Activated CD8-positive, alpha-beta memory T cell treated with anti-CD3 and anti-CD28 coated beads for 48 hours (primary cell): Measurements from ENCODE around the gene APPL2.
"Not testable (repeated sequence)": the region's sequence is repeated elsewhere in the genome, so short reads cannot be mapped to it uniquely, and the experiment has no call there.

Source experiments
- DNase-seq, 3 experiments: peaks; one replicate each; pipeline ENCODE4 v3.0.0-alpha.2; 2020; ENCODE audit warnings: low read depth in 2 of 3, low spot score in 2 of 3

The APPL2 gene

GRCh38 chr12:105256431-105256830 lies 20.5 kb upstream of the APPL2 start:
- not testable (repeated sequence) for DNase-seq

GRCh38 chr12:105256011-105256410 lies 20.0 kb upstream of the APPL2 start:
- DNase-seq, result no peak

GRCh38 chr12:105253866-105254513 lies 18.0 kb upstream of the APPL2 start:
- no peak for DNase-seq

DNA sequence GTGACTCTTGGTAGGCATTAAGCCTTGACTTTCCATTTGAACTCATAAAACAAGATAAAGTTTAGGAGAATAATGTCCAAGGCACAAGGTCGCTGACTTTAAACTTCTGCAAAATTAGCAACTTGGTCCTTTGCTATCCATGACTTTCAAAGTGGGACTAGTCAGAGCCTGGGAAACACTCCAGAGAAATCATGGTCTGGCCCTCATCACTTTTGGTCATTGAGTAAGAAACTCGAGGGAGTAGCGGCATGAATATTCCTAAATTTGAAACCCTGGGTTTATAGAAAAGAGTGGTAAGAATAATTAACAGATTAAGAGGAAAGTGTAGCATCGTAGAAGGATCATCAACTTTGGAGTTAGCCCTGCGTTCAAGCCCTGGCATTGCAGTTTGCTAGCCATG lies 16.9 kb upstream of the APPL2 start:
- DNase-seq, result no peak

GRCh38 chr12:105245776-105246427 lies 9.9 kb upstream of the APPL2 start:
- DNase-seq, result not testable (repeated sequence)

DNA sequence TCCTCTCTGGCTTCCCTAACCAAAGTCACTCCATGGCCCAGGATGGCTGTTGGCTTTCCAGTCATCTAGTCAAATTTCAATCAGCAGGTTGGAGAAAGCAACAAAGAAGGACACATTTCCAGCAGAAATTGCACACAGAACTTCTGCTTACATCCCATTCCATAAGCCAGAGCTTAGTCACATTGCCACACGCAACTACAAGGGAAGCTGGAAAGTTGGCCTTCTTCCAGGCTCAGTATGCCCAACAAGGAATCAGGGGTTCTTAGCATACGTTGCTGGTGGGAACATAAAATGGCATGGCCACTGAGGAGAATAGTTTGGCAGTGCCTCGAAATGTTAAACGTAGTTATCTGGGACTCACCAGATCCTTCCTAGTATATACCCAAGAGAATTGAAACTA lies 9.3 kb upstream of the APPL2 start:
- DNase-seq, result no peak

DNA sequence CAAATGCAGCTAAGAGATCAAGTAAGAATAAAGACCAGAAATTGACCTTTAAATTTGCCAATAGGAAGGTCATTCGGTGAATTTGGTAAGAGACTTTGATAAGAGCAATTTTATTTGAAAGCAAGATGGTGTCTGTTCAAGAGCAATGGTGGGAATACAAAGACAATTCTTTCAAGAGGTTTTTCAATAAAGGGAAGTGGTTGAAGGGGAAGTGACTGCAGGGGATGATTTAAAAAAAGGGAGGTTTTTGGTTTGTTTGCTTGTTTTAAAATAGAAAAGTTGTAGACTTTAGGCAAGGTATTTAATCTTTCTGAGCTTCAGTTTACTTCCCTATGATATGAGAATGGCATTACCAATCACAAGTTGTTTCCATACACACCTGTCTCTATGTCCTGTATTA lies 4.3 kb upstream of the APPL2 start:
- no peak for DNase-seq

DNA sequence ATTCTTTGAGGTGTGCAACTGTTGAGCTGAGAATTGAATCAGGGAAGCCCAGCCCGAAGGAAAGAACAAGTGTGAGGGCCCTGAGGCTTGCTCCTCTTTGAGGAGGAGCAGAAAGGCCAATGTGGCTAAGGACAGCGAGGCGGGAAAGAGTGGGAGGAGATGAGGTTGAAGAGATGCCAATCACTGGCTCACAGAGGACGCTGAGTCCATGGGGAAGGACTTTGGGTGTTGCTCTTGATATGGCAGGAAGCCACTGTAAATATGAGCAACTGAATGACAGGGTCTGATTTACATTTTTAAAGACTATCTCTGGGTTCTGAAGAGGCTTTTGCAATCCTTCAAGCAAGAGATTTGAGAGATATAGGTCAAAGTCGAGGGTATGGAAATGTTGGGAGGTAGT lies 3.3 kb upstream of the APPL2 start:
- DNase-seq, result no peak

GRCh38 chr12:105237666-105238065 lies 1.7 kb upstream of the APPL2 start:
- DNase-seq, result no peak

DNA sequence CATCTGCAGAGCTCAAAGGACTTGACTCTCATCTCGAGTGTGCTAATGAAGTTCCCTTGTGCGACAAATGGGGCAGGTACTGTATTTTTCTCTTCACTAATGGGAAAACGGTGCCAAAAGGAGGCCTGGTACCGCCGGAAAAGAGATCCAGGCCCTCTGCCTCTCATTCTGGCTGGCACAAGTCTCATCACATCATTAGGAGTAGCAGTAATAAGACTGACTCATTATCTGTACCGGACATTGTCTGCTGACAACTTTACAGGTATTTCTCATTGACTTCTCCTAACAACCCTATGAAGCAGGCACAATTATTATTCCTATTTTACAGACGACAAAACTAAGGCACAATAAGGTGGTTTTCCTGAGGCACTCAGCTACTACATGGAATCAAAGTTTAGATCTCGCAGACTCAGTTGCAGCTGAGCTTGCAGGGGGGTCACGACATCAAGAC lies 668 bp downstream of the APPL2 start:
- DNase-seq, result no peak

DNA sequence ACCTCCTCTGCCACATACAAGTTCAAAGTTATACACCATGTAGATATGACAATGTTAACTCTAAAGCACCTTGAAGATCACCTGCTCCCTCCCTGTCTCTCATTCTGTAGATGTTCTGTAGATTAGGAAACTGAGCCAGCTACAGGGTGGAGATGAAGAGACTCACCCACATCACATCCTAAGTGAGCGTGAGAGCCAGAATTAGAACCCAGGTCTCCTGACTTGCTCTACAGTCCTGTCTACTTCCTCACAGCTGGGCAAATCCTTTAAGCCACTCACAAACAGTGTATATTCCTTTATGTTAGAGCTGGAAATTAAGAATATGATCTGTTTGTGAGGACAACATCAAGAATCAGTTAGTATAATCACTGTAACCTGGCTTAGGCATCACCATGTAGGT lies 1.8 kb downstream of the APPL2 start:
- DNase-seq, result no peak

DNA sequence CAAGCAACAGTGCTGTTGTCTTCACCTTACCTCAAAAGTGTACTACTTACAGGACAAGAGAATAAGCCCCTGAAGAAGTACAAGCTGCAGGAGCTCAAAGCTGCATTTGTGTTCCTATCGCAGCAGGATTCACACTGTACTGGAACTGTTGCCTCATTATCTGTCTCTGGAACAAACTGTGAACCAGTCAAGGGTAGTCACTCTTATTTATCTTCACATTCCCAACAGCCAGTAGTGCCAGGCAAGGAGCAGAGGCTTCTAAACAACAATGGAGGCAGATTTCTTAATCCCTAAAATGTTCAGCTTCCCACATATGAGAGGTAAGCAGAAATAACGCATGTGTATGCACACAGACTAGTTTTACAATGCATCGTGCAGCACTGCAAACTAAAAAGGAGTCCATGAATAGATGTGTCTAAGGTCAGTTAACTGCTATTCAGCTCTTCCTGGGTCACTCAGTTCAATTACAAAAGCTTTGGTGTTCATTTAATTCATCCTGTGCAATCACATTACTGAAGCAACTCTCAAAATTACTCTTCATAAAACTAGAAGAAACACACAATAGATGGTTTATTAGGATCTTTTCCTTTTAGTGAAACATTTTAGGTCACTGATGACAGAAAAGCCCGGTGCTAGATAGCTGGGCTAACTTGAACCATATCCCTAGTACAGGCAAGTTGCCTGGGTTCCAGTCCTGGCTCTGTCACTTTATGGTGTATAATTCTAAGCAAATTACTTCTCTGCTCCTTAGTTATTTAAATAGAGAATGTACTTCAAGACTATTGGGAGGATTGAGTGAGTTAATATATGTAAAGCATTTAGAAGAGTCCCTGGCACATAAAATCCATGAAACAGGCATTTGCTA lies 2.7 kb downstream of the APPL2 start:
- no peak for DNase-seq

- no peak for DNase-seq
Observed at GRCh38 chr12:105231396-105231795, 4.6 kb downstream of the APPL2 start.

DNA sequence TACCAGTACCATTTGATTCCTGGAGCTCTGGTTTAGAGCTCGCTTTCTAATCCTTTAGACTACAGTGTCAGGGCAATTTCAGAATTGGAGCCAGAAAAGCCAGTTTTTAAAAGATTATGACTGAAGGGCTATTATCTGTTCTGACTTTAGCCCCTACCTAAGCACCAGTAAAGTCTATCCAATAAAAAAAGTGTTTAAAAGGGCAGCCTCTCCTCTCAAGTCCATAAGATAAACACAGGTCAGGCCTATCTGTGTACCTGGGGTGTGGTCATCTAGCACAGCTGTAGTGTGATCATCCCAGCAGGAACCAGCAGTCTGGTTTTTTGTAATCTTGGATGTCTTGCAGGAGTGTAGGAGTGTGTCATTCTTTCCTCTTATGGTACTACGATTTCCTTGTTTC lies 6.6 kb downstream of the APPL2 start:
- DNase-seq, result no peak

DNA sequence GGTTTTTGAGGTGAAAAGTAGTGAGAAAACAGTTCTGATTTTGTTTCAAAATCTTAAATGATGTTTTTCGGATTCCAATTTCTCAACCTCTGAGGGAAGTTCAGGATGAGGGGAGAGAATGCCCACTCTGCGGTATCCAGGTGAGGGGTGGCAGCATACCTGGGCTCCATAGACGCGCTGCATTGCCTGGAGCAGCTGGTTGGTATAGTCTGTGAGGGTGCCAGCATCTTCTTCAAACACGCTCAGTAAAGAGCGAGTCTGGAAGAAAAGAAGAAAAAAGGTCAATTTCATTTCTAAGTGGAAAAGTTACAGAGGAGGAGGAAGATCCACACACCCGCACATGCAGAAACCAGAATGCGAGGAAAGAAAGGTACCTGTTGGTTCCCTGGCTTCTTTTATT lies 7.0 kb downstream of the APPL2 start:
- DNase-seq, result no peak

DNA sequence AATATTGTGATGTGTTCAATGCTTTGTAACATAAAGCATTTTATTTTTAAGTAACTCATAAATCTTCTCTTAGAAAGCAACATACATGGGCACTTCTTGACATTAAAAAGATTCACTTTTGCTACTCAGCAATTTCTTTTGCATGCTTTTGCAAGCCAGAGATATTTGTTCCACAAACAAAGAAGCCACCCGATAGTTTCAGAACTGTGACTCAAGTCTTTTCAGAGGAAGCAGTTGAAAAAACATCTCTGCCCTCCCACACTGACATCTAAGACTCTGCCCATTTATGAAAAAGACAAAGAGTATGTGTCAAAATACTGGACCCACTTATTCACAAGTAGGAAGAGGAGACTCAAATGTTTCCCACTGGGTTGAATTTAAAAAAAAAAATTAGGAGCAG lies 7.5 kb downstream of the APPL2 start:
- DNase-seq, result no peak

GRCh38 chr12:105227879-105228278 lies 8.1 kb downstream of the APPL2 start:
- no peak for DNase-seq

- no peak for DNase-seq
Observed at GRCh38 chr12:105226219-105226618, 9.8 kb downstream of the APPL2 start.

- DNase-seq, result no peak
Observed at GRCh38 chr12:105225505-105226015, 10.4 kb downstream of the APPL2 start.

- no peak for DNase-seq
Observed at GRCh38 chr12:105224399-105224798, 11.6 kb downstream of the APPL2 start.

DNA sequence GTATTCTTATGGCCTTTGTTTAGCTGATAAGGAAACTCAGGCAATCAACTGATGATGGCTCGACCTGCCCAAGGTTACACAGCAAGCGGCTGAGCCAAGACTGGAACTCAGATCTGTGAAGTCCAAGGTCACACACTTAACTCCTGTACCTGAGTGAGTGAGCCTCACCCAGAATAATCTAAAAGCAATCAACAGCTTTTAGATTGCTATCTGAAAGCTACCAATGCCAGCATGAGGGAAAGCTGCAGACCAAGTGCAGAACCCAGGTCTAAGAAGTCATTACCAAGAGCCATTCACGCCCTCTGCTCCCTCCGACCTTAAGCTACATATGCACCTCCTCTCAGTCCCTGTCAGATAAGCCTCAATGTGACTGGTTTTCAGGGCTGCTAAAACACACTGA lies 12.1 kb downstream of the APPL2 start:
- no peak for DNase-seq

DNA sequence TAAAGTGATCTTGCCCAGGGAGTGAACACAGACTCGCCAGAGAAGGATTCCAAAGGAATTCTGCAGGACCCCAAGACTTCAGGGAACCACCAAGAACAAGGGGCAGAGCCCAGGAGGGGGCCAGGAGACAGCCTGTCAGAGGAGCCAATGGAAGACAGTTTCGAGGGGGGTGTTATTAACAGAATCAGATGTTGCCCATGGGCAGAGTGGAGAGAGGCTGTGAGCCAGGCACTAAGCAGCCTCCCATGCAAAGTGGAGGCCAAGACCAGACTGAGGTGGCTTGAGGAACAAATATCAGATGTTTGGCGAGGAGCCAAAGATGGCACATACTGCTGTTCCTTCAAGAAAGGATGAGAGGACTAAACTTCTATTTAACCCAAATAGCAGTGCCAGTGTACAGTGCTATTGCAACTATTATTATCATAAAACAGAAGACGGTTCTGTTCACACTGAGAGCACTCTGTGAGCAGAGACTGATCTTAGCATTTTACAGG lies 12.6 kb downstream of the APPL2 start:
- no peak for DNase-seq
